ENCODE results near the gene OSBPL10. TPM values are rescaled to one million over a fixed set of nuclear protein-coding genes. Genes with fewer than 3 reads are reported as not detected.

Gene OSBPL10
- polyA plus RNA-seq, 3 donors, result 18.2 to 22.3 (median 20.3) TPM

DNA sequence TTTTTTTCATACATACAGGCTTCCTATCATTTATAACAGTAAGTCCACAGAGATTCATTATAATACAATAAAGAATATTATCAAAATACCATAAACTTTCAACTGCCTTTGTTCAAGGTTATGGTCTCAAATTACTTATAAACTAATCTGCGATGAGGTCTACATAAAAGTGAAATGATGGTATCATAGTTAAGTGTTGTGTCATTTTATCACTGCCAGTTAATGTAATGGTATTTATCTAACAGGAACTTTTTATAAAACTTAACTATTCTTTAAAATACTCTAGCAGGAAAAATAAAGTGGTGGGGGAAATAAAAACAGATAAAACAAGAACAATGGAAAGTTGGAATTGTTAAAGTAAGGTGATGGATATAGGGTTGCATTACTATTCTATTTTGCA is 153.1 kb downstream of the OSBPL10 start:
- no peak for DNase-seq (ENCODE audit: low read depth in 3 of 3, low spot score in 2 of 3)

DNA sequence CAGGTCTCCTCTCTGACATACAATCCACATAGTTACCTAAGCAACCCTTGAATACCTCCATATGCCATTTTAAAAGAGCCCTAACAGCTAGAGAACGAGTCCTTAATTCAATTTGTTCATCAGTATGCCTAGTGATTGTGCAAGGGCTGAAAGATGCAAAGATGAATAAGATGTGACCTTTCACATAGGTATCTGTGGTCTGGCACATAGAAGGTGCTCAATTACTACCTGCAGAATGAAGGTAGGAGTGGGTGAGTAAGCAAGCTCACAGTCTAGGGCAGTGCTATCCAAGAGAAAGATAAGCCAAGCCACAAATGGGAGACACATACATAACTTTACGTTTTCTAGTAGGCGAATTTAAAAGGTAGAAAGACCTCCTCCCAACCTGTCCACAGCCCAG is 157.9 kb downstream of the OSBPL10 start:
- DNase-seq (ENCODE audit: low read depth in 3 of 3, low spot score in 2 of 3), result no peak

DNA sequence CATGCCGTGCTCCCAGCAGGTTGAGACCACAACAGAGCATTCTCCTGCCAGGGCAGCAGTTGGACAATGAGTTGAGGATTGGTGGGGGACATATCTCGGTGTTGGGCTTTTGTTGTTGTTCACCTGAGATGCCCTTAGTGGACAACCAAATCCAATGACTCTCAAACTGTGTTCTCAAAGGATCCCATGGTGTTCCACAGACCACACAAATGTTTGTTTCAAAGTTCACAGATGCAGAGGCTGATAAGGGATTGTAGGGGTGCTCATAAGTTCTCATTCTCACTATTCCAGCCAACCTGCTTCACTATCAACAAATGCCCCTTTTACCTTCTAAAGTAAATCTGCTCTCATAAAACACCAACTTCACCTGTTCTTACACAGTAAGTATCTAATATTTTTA is 159.9 kb downstream of the OSBPL10 start:
- no peak for DNase-seq (ENCODE audit: low read depth in 3 of 3, low spot score in 2 of 3)

DNA sequence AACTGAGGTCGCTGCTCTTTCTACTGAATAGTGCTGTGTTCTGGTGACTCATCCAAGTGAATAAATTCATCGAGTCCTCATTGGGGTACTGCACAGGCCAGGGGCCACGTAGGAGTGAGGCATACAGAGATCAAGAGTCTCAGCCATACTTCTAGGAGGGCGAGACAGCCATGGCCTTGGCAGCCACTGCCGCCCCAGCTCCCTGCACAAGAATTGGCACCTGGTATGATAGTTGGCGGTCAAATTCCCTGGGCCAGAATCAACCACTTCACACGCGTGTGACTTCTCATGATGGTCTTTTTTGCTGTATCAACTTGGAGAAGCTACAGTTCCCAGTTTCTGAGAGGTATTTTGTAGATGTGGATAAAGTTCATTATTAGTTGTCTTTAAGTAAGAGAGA is 161.6 kb downstream of the OSBPL10 start:
- no peak for DNase-seq (ENCODE audit: low read depth in 3 of 3, low spot score in 2 of 3)

DNA sequence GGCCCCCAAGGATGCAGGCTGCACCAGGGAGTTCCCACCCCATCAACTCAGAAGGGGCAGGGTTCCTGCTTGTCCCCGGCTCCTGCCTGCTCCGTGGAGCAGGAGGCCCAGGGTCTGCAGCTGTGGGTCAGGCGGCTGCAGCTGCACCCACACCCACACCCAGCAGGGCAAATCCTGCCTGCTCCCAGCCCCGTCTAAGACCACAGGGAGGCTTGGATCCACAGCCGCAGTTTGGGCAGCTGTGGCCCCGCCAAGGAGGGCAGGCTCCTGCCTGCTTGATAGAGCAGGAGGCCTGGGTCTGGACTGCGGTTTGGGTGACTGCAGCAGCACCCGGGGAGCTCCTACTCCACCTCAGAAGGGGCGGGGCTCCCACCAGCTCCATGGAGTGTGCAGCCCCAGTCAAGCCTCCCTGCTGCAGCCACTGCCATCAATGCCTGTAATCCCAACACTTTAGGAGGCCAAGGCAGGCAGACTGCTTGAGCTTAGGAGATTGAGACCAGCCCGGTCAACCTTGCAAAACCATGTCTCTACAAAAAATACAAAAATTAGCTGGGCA is 163.6 kb downstream of the OSBPL10 start:
- DNase-seq (ENCODE audit: low read depth in 3 of 3, low spot score in 2 of 3), result no peak

DNA sequence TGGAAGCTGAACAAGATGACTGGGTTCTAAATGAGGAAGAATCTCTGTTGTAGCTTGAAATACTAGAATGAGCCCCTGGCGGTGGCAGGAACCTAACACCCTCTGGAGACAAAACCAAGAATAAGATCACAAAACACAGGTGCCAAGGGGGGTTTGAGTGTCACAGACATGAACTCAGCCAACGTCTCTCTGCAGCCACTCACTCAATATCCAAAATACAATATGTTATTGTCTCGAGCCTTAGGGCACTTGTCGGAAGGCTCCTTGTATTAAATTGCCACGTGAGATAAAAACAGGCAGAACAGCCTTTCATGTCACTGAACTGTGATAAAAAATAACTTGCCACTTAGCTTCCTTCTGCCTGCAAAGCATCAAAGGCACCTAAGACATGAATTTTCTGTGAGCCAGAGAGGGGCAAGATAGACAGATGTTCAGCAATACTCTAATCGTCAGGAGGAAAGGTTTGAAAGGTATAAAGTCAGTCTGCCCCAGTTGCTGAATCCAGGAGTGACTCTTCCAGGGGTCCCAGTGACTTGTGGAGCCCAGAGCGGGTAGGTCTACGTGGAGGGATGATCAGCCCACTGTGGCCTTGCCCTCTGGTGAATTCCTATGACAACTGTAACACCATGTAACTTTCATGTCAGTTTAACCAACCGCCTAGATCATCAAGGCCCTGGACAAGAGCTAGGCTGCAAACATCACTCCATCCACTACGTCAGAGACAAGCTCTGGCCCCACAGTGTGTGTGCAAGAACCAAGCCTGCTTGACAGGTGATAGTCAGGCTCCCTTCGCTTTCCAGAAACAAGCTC is 165.2 kb downstream of the OSBPL10 start:
- no peak for DNase-seq (ENCODE audit: low read depth in 3 of 3, low spot score in 2 of 3)

DNA sequence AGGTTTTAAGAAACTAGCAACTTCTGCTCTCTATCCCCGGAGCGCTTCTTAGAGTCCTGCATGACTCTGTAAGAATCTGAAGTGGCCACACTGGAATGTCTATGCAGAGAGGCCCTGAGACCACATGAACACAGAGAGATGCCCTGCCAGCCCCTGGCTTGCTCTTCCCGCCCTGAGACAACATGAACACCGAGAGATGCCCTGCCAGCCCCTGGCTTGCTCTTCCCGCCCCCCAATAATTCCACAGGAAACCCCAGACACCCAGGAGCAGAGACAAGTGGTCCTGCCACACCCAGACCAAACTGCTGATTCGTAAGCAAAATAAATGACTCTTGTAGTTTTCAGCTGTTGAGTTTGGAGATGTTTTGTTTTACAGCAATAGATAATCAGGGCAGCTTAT is 166.1 kb downstream of the OSBPL10 start:
- no peak for DNase-seq (ENCODE audit: low read depth in 3 of 3, low spot score in 2 of 3)

DNA sequence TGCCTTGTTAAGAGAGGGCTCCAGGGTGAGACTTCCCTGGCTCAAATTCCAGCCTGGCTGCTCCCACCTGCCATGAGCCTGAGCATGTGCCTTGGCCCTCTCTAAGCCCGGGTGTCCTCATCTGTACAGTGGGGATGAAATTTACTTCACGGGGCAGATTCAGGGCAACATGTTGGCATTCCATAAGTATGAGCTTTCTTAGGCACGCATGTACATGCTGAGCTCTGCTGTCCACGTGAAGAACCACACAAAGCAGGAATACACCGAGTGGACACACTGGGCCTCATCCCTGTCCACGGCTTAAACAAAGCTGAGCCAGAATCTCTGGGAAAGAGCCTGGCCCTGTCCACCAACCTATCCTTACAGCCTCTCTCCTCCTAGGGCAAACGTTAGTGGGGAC is 167.4 kb downstream of the OSBPL10 start:
- DNase-seq (ENCODE audit: low read depth in 3 of 3, low spot score in 2 of 3), result no peak

DNA sequence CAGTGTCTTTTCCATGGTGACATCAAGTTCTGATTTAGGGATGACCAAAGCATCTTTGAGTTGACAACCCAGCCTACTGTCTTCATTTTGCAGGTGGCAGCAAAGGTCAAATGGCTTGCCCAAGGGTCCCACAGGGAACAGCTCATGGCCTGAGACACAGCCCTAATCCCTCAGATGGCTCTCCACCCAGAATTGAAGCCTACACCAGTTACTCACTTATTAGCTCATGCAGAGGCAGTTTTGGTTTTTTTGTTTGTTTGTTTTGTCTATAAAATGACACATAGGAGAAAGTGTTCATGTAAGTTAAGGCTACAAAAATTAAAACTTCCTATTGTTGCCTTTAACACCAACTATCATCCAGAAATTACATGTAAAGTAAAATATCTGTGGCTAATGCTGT is 167.9 kb downstream of the OSBPL10 start:
- no peak for DNase-seq (ENCODE audit: low read depth in 3 of 3, low spot score in 2 of 3)

DNA sequence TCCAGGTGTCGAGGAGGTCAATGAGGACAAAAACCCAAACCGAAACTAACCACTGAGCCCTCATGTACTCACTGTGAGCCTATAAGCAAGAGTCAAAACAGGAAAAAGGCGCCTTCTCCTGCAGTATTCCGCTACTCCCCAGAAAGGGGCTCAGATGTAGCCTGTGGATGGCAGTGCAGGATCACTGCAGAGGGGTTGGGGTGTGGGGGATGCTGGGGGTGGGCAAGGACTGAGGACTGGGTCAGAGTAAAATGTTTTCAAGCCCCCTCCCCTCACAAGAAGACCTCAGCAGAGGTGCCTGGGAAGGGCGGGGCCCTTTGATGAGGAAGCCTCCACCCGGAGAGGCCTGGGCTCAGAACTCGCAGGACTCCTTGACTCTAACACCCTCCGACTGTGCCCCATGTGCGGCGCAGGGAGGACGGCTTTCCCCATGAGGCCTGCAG is 170.1 kb downstream of the OSBPL10 start:
- no peak for DNase-seq (ENCODE audit: low read depth in 3 of 3, low spot score in 2 of 3)

DNA sequence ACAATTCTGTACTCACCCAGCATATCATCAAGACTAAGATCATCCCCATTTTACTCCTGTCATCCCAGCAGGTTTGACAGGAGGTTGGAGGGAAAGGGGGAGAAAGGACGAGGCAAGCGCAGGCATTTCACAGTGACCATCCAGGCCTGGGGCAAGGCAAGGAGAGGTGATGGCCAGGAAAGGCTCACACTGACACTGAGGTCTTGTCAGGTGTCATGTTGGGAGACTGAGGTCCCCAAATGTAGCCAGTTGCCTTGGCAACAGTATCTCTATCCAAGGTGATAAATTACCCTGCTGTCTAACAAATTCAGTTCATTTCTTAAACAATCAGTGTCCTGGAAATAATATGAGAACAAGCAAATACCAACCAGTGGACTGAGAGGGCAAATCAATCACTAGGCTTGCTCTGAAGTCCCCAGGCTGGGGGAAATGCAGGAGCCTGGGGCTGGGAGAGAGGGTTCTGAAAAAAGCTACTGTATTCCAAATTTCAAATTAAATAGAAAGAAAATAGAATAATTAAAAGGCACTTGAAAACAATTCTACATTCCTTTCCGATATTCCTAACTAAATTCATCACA is 172.8 kb downstream of the OSBPL10 start:
- DNase-seq (ENCODE audit: low read depth in 3 of 3, low spot score in 2 of 3), result no peak

DNA sequence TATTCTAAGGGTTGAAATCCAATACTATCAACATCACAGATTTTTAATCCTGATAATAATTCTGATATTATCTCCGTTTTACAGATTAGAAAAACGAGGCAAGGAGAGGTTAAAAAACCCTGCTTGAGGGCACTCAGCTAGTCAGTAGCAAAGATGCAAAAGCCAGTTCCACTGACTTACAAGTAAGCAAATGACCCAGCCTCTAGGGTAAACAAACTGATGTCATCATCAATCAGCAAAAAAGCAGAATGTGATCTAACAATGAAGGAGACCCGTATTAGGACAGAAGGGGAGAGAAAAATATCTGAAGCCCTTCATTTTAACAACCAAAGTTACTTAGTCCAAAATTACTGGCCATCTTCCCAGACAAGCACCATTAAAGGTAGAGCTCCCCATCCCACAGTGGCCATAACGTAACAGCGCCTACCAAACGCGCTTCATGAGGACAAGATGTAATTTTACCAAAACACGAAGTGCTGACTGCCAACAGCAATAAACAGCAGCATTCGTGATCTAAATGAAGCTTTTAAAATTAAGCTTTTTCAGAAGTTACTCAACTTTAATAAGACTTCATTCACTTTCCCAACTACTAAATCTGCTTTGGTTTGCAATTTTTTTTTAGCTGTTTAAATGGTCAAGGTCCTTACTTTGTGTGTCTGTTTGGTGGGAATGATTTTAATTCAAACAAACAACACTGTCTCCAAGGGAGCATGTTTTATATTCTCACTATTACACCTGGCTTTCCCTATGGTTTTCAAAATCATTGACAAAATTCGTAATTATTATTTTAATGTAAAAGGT is 176.6 kb downstream of the OSBPL10 start:
- no peak for DNase-seq (ENCODE audit: low read depth in 3 of 3, low spot score in 2 of 3)

DNA sequence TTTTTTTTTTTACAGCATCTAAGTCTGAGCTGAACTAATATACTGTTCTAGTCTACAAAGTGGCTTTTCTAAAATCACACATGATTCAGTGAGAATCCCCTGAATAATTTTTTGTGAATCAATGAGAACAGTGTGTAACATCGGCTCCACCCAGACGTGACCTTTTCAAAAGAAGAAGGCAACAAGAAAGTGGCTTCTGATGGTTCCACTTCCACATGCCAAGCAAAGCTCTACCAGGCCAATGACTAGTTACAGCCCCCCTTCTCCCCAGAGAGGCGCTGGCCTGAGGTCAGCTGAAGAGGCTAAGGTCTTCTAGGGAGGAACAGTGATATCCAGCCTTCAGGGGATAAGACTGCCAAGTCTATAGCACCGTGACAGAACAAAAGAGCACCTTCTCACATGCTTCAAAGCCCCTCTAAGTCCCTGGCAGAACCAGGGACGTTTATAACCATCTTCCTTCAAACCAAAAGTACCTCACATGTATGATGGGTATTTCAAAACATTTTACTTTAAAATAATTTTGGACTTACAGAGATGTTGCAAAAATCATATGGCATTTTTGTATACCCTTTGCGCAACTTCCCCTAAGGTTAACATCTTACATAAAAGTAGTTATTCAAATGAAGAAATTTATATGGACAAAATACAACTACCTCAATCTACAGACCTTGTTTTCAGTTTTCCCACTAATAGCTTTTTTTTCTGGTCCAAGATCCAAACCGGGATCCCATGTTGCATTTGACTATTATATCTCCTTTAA is 177.9 kb downstream of the OSBPL10 start:
- no peak for DNase-seq (ENCODE audit: low read depth in 3 of 3, low spot score in 2 of 3)

DNA sequence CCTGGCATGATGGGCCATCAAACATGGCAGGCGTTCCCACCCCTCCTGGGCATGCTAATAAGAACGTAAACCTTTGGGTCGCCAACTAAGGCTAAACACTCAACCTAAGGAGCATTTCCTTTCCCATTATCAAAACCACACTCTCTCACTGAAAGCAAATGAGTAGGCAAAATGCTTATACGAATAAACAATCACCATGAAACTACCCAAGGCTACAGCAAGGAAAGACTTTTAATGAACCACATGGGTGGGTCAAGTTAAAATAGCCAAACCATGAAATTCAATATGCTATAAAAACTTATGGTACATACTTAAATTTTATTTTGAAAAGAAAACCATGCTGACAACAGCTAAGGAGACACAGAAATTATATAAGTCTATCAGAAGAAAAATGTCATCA is 180.6 kb downstream of the OSBPL10 start:
- no peak for DNase-seq (ENCODE audit: low read depth in 3 of 3, low spot score in 2 of 3)

DNA sequence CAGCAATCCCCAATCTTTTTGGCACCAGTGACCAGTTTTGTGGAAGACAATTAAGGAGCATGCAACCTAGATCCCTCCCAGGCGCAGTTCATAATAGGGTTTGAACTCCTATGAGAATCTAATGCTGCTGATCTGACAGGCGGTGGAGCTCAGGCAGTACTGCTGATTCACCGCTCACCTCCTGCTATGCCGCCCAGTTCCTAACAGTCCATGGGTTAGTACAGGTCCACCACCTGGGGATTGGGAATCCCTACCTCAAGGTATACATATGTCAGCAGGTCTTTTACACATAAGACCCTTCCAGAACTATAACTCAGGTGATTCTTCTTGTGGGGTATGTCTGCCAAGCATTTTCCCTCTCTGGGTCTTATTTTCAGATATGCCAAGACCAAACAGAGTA is 182.2 kb downstream of the OSBPL10 start:
- DNase-seq (ENCODE audit: low read depth in 3 of 3, low spot score in 2 of 3), result no peak

DNA sequence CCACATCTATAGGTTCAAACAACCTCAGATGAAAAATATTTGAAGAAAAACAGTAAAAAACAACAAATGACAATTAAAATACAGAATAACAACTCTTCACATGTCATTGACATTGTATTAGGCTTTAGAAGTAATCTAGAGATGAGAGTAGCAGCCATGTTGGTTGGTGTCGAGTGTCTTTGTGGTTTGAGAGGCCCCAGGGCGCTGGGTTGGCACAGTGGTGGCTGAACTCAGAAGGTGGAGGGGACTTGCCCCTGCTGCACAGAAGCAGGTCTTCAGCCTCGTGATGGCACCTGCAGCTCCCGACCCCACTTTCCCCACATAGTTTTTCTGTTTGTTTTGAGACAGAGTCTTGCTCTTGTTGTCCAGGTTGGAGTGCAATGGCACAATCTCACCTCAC is 187.2 kb downstream of the OSBPL10 start:
- DNase-seq (ENCODE audit: low read depth in 3 of 3, low spot score in 2 of 3), result no peak

DNA sequence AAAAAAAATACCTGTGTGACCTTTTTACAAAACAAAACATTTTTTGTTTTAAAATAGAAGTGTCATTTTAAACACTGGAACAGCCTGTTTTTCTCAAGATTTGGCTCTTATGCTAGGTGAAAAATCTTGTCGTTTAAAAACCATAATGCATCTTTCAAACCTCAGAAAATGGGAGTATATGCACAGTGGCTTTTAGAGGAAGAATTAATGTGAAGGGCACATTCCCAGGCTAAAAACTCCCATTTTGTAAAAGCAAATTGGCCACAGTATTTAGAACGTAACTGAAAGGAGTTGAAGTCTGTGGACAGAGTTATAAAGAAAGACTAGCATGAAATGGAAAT is 190.0 kb downstream of the OSBPL10 start:
- no peak for DNase-seq (ENCODE audit: low read depth in 3 of 3, low spot score in 2 of 3)

DNA sequence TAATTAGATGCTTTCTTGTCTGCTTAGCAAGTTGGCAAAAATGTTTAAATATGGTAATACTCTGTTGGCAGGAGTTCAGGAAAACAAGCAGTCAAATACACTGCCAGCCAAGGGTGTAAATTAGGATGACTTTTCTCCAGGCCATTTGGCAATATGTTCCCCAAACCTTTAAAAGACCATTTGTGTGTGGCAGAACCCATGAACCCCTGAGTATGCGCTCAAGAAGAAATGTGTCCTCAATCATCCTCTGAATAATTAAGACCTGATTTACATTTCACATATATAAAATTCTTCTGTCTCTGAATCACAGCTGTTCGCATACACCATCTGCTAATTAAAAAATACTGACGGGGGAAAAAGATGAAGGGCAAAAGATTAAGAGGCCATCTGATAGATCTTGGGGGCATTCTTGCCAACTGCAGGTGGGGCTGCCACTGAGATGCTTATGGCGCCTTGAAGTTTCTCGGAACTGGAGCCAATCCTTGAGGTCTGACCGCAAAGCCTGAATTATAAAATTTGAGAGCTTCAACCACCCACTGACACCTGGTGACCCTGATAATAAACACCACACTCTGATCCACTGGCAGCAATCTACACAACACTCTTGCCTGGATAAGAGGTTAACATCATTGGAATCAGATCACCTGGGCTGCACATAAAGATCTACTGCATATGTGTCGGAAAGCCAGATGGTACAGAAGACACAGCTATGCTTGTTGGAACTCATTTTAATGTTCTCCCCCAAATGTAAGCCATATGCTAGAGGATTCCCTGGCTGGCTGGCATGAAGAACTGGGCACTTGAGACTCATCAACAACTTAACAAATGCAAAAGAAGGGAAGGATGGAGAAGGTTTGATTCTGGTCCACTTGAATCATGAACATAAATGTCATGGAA is 190.6 kb downstream of the OSBPL10 start:
- DNase-seq (ENCODE audit: low read depth in 3 of 3, low spot score in 2 of 3), result no peak

DNA sequence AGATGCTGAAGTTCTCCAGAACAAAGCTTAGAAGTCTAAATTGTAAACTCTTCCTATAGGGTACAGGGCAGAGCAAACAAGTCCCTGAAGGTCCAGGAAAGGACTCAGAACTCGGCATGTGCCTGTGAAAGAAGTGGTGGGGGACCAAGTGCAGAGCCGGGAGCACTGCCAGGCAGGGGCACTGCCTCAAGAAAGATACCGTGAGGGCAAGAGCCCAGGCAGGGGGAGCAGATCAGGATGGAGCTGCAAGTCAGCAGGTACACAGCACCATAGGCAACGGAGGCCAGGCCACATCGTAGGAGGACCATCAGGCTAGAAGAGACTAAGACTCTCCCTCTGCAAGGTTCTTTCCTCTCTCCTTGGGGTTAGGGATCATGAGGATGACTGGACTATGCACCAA is 191.6 kb downstream of the OSBPL10 start:
- DNase-seq (ENCODE audit: low read depth in 3 of 3, low spot score in 2 of 3), result no peak

DNA sequence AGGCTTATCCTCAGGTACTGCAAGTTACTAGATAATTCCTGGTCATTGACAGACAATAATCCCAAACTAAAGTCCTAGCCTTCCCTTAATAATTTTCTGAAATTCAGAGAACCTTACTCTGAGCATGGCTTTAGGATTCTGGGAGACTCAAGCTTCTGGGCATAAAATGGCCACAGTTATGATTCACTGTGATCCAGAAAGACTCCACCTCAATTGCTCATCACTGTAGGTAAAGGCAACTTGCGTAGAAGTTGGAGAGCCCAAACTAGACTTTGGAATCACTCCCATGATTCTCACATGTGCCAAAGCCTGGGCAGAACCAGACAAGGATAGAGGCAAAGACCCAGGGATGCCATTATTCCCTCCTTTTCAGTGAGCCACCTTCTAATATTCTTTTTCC is 195.3 kb downstream of the OSBPL10 start:
- no peak for DNase-seq (ENCODE audit: low read depth in 3 of 3, low spot score in 2 of 3)
